ENCODE measurements around the gene LIPH.
"Not testable (repeated sequence)": the region's sequence is repeated elsewhere in the genome, so short reads cannot be mapped to it uniquely, and the experiment has no call there.

The LIPH gene

DNA sequence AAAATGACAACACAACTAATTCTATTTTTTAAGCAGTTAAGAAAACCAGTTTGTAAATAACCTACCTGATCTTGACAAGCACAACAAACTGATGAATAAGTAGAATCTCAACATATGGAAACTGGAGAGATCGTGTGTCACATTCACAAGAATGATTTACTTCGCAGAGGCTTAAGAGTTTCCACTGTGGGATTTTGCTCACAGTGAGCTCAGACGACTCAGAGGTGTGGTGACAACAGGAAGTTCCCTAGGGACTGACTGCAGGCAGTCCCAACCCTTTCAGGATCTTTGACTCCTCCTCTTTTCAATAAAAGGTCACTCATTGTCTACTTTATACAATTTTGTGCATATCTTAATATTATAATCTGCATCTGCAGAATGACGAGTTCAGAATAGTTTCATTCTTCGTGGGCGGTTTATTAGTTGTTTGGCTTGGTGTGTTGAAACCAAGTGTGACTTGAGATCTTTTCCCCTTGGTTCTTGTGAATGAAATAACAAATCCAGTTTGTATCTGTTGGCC is at the start of gene LIPH:
LIPH (minus strand) TSS at position 231 of the 520 bp plus-strand sequence; CDS start at position 114, 117 bp downstream.
- DNase-seq = no peak

DNA sequence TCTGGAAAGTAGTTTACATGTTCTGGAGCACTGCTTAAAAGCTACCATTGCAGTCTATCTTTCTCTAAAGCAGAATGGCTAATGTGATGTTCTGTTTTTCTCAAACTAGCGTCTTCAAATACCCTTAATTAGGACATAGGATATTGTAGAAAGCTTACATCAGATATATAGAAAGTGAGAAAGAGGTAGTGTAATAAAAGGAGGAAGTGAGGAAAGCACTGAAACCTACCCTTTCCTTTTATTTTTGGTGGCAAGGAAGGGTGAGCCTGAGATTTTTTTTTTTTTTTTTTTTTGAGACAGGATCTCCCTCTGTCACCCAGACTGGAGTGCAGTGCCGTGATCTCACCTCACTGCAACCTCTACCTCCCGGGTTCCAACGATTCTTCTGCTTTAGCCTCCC is 43.1 kb upstream of the LIPH start:
- peak; percentile 15 for DNase-seq

DNA sequence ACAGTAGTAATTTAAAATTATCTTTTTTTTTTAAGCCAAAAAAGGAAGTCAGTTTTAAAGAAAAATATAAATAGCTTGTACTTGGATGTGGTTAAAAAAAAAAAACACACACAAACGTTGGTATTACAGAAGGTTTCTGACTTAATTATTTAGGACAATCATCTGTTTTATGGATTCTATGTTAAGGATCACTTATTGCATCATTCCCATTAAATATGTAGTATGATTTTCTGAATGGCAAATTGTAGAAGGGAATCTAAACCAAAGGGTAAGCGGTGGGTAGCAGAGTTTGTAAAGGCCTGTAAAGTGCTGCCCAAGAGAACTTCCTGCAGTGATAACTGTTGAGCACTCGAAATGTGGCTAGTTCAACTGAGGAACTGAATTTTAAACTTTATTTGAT is 41.7 kb upstream of the LIPH start:
- DNase-seq = peak; percentile 21

DNA sequence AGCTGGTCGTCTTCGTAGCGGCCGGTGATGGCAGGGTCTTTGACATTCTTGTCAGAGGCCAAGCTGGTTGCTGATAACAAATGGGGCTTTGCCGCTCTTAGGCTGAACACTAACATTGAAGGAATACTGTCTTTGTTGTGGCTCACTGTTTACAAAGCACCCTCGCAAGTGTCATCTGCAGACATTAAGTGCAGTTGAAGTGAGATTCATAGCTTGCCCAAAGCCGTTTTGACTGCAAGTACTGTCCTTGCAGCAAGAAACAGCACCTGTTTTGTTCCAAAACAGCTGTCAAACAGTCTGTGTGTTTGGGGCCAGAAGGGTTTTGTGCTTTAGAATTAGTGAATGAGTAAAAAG is 34.3 kb upstream of the LIPH start:
- no peak for DNase-seq

DNA sequence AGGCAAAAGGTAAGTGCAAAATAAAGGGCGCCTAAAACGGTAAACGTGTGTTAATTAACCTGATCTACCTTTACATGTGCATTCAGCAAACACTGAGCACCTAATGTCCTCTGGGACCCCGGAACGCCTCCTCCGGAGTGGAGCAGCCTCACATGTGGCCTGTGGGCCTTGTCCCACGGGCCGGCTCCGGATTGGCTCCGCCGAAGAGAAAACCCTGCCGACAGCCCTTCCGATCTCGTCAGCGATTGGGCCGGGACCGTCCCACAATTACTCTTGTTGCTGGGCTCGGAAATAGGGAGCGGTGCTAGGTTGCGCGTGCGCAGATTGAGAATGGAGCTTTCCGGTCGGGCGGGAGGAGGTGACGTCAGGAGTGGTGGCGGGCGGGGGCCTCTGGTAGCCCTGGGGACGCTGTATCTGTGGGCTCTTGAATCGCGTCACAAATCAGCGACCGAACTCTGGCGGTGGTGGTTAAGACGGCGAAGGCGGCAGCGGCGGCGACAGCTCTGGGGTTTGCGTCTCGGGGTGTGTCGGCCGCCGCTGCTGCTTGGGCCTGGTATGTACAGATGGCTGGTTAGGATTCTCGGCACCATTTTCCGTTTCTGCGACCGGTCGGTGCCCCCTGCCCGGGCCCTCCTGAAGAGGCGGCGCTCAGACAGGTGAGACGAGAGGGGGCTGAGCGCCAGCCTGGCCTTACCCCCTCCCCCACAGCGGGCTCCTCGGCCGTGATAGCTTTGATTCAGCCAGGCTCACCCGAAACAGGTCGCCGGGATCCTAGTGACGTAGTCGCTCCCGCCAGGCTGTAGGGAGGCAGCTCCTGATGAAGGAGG is 33.7 kb upstream of the LIPH start, which contains the start of gene SENP2:
SENP2 (plus strand) TSS at position 437 of the 827 bp plus-strand sequence; CDS start at position 556, 119 bp downstream.
- DNase-seq = peak; percentile 100

DNA sequence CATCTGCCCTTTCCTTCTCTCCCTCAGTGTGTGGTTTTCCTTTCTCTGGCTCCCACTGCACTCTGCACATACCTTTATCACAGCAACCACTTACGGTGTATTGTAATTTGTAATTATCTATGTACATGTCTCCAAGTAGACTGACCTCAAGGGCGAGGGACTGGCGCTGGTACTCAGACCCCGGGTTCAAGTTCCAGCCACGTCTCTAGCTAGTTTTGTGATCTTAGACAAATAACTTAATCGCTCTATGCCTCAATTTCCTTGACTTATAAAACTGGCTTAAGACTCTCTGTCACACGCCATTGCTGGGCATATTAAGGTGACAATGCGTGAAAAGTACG is 33.1 kb upstream of the LIPH start:
- DNase-seq = no peak

DNA sequence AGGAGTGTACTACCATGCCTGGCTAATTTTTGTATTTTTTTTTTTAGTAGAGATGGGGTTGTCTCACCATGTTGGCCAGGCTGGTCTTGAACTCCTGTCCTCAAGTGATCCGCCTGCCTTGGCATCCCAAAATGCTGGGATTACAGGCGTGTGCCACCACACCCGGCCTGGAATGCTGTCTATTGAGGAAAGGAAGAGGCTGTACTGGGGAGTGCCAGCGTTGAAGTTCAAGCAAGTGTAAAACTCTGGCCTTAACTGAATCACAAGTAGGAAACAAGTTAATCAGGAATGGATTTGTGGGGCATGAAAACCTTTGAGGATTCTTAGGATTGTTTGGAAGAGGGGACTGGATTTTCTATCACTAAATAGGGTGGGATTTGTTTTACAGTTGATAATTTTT is 32.3 kb upstream of the LIPH start:
- DNase-seq = no peak

DNA sequence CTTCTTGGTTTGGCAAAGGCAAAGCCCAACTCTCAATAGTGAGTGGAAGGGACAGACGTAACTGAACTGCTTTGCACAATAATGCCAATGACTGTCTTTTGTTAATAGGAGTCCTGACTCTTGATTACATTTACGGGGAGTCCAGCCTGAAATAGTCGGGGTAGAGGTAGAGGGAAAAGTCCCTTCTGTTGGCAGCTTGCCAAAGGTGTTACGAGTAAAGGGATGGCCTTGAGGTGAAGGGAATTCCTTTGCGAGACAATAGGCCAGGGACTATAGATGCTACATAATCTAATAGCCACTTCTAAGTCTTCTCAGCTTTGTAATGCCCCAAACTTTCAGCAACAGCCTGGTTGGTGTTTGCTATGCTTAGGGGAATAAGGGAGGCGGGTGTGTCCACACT is 31.5 kb upstream of the LIPH start:
- DNase-seq = no peak

DNA sequence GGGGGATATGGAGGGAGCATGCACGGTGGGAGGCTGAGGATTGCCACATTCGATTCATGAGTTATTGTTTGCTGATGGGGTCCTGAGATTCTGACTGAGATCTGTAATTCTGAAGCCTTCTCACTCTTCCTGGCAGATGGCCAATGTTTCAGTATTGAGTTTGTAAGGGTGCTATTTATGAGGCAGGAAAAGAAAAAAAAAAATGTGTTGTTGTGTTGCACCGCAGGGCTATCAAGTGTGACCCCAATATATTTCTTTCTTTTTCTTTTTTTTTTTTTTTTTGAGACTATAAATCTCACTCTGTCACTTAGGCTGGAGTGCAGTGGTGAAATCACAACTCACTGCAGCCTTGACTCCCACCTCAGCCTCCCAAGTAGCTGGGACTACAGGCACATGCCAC is 30.5 kb upstream of the LIPH start:
- DNase-seq = peak; percentile 67

DNA sequence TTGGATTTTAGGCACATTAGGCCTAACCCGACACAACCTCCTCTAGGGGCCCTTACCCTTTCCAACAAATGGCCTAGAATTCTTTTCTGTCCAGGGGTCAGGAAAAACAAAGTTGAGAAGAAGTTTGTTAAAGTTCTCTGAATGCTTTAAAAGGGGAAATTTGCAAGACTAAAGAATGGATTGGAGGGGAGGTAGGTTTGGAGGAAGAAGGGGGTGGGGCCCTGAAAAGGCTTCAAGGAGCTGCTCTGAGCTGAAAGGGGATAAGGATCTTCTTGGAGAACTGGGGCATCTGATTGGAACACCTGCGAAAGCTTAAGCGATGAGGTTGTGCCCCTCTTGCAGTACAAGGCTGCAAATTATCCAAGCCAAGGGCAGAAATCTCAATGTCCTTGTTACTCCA is 29.8 kb upstream of the LIPH start:
- DNase-seq = no peak

DNA sequence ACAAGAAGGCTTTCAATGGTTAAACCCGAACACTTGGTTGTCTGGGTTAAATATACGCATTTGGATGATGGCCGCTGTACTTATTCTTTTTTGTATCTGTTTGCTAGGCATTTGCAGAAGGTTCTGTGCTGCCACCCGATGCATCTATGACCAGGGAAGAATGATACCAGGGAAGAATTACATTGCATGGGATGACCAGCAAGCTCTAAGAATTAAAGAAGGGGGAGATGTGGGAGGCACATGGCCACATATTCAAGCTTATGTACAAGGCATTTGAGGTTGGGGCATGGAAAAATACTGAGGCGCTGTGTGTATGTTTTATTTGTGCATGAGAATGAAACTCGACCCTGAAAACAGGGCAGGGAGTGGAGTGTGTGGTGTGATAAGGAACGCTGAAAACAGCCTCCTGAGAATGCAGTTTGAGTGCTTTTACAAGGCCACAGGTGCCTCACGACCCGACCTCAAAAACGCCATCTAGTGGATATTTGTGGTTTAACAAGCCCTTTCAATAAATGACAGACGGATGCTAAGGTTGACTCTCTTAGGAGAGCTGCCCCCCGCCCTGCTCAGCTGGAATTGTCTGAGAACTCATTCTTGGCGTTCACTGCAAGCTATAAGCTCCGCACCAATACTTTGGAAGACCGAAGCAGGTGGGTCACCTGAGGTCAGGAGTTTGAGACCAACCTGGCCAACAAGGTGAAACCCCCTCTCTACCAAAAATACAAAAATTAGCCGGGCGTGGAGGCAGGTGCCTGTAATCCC is 22.9 kb upstream of the LIPH start:
- peak; percentile 90 for DNase-seq

DNA sequence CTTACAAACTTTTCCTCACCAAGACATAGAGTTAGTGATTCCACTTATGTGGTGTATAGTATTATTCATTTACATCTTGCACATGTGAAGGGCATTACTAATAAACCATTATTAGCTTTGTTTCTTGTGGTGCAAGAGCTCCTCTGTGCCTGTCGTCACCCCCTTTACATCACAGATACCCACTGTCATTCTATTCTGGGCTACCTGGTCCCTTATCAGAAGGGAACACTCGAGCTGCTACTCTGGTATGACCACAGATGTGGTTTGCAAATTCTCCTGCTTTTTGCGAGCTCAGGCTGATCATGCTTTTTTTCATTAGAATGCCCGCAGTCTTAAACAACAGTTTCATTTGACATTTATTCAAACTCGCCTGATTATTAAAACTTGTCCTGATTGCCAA is 19.8 kb upstream of the LIPH start:
- DNase-seq = peak; percentile 95

DNA sequence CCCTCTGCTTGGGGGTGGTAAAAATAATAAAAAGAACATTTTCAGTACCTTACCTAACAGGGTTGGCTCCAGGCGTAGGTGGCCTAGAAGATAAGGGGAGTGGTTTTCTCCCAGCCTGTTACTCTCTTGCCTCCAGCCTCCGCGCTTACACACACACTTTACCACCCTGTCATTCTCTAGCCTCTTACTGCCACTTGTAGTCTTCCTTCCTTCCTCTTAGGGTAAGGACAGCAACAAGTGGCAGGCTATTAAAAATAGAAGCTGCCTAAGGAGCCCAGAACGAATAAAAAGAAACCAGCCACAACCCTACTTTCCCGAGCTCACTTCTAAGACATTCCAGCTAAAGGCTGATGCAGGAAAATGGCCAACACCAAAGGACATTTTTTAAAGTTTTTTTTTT is 9.6 kb upstream of the LIPH start:
- peak; percentile 80 for DNase-seq

DNA sequence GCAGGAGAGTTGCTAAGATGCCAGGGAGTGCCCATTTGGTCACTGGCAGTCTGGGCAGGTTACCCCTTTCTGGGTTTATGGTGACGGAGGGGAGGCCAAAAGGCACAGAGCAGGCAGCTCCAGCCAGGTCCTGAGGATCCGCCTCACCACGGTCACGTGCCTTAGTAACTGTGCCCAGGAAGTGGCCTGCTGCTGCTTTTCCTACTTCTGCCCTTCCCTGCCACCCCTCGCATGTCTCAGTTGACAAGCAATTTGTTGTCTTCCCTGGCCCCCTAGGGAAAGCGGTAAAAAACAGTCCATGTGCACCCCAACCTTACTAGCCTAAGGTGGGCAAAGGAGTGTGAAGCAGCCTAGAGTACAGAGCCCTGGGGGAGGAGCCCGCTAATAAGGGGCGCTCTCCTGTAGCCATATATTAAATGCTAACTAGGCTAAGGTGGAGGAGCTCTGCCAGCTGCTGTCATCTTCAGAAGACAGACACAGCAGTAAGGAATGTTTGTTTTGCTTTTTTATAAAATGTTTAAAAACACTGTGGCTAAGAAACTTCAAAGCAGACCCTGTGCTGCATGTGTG is 9.1 kb upstream of the LIPH start:
- peak; percentile 82 for DNase-seq

DNA sequence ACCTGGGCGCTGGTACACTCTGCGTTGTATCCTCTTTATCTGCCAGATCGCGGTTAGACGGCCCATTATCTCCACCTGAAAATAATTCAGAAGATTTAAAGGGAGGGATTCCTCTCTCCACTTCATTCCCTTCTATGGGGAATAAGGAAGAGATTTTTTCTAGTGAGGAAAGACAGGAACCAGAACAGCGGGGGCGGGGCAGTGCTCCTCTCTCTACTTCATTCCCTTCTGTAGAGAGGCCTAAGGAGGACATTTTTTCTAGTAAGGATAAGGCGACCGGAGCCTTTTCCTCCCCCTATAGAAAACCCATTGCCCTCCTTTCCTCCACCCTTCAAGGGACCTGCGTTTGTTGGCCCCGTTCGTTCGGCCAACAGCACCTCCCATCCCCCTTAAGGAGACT is 8.3 kb upstream of the LIPH start:
- DNase-seq = no peak

DNA sequence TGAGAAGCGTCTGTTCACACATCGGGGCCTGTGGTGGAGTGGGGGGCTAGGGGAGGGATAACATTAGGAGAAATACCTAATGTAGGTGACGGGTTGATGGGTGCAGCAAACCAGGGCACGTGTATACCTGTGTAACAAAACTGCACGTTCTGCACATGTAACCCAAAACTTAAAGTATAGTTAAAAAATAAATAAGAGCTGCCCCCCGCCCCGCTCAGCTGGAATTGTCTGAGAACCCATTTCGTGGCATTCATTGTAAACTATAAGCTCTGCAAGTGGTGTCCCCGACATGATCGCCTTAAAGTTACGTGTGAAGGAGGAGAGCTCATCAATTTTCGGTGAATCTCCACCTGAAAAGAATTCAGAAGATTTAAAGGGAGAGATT is 7.3 kb upstream of the LIPH start:
- no peak for DNase-seq

DNA sequence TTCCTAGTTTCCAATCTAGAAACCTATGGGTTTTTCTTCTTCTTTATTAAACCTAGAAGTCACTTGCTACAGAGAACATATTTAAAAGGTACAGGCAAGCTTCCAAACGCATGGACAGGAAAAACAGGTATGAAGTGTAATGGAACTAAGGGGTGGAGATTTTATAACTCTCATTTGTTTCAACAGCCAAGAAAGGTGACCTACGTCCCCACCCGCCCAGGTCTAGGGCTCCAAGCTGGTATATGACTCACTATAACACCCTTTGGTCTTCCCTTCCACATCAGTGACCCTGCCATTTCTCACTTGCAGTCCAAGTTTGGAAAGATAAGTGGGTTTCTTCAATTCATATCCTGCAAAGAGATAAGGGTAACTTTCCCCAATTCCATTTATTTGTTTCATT is 6.0 kb upstream of the LIPH start:
- no peak for DNase-seq

DNA sequence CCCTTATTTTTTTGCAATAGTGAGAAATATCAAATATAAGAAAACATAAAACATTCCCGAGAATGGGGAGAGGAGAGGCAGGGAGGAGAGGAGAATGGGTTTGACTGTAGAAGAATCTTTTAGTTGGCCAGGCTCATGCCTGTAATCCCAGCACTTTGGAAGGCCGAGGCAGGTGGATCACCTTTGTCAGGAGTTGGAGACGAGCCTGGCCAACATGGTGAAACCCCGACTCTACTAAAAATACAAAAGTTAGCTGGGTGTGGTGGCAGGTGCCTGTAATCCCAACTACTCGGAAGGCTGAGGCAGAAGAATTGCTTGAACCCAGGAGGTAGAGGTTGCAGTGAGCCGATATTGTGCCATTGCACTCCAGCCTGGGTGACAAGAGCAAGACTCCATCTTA is 4.3 kb upstream of the LIPH start:
- not testable (repeated sequence) for DNase-seq

DNA sequence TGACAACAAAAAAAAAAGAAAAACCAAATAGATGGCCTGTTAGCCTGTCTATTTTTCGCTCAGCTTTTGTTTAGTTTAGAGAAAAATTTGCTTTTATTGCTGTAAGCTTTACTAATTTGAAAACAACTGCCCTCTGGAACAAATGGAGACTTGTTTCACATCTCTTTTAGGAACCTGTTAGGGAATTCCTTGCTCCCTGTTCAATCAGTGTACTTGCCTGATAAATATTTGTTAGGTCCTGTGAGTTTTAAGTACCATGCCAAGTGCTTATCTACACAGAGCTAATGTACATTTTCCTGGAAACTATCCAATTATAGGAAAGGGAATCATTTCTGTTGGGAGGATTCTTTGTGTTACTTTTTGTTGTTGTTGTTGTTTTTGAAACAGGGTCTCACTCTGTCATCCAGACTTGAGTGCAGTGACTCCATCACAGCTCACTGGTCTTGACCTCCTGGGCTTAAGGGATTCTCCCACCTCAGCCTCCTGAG is 3.5 kb upstream of the LIPH start:
- DNase-seq = no peak

DNA sequence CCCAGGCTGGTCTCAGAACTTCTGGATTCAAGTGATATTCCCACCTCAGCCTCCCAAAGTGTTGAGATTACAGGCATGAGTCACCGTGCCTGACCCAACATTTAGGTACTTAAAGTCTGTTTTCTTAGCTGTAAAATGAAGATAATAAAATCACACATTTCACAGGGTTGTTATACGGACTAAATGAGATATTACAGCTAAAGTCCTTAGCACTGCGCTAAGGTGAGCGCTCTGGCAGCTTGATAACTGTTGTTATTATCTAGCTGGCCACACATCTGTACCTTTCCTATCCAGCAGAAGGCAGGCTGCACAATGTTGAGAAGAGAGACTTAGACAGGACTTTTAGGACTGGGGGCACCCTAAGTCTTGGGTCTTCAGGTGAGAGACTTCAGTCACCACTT is 2.7 kb upstream of the LIPH start:
- DNase-seq = peak; percentile 30

DNA sequence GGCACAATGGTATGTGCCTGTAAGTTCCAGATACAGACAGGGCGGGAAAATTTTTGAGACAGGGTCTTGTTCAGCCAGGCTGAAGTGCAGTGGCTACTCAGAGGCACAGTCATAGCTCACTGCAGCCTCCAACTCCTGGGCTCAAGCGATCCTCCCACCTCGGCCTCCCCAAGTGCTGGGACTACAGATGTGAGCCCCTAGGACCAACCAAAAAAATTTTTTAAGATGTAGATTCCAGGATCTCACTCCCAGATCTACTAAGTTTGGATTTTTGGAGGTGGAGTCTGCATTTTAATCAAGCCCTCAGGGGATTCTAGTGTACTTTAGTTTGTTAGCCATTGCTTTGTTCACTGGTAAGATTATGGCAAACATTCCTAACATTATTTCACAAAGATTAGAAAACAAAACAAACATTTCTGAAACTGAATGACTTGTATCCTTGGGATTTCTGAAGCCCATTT is 2.7 kb downstream of the LIPH start:
- DNase-seq = no peak

DNA sequence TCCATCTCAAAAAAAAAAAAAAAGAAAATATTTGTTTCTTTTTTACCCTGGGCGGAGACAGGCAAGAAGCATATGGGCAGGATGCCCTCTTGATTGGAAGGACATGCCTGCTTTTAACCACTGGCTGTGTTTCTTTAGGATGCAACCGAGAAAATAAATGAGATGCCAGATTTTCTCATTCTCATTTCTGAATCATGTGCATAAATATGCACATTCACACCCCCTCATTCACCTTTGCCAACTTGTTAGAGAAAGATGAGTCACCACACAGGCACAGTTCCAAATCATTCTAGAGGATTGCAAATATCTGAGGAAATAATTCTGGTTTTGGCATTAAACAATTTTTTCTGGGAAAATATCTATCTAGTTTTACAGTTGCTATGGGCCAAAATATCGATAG is 3.3 kb downstream of the LIPH start:
- DNase-seq = no peak

DNA sequence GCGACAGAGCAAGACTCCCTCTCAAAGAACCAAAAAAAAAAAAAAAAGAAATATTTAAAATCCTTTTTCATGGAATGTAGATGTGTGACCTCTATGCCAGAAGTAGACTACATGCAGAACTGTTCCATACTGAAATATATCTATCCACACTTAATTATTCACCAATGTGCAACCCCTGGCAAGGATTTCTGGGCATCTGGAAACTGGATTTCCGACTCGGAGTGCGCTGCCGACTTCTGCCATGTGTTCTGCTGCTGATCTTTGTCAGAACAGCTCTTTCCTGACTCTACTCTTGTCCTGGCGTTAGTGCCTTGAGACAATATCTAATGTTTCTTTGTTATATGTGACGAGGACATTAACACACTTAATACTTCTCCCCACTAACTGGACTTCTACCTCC is 11.7 kb downstream of the LIPH start:
- DNase-seq = no peak

DNA sequence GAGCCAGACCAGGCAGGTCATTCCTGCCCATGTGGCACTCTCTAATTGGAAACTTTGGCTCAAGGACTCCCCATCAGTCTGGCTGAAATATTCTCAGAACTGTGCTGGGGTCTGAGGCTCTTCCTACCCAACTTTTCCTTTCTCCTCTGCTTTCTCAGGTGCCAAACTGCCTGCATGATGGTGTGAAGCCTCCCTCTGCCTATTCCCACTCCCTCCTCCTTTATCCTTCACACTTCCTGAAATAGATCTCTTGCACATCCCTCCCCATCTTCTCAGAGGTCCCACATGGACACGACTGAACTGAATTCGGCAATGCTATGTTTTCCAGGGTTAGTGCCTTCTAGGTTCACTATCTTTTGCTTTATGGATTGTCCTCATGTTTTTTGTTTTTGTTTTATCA is 12.5 kb downstream of the LIPH start:
- DNase-seq = no peak
